ENCODE measurements around the gene RMC1.
A peak's percentile ranks its signal among the peaks of the same experiment; 100 is the strongest.

Gene RMC1

GRCh38 chr18:23578067-23578701, 74.9 kb downstream of the RMC1 start:
- Histone ChIP-seq H3K79me2 (ENCODE audit: low read length) (peaks cover 10% of the 10 kb centered on the region; the same call in 1 of the 2 replicates), H3K27me3 (ENCODE audit: low read depth, low read length) (no peaks in the 10 kb centered on the region), H3K9ac (ENCODE audit: low read length) (no peak overlapping the region), H4K20me1 (ENCODE audit: insufficient read depth, low read length) (peaks cover 26% of the 10 kb centered on the region), H3K36me3 (replicated peaks; ENCODE audit: low read depth, low read length) (peaks cover 12% of the 10 kb centered on the region), H3K9me3 (ENCODE audit: insufficient read depth, low read length) (no peaks in the 10 kb centered on the region), H3K4me1 (ENCODE audit: low read length) (peaks cover 24% of the 10 kb centered on the region), H3K27ac (ENCODE audit: low read length) (no peak overlapping the region), H3K4me2 (ENCODE audit: low read length) (peak overlapping the region; percentile 52), H2AFZ (ENCODE audit: low read depth, low read length) (no peak overlapping the region), H3K4me3 (ENCODE audit: low read length) (no peak overlapping the region)
- no peak for TF ChIP-seq EZH2phosphoT487 (IDR thresholded peaks at IDR 0.05; ENCODE audit: low read depth)
- no peak for TF ChIP-seq CTCF (IDR thresholded peaks at IDR 0.05; ENCODE audit: low read depth, low read length)

GRCh38 chr18:23578891-23579653, 75.8 kb downstream of the RMC1 start:
- no peak overlapping the region for H3K27ac ChIP-seq (ENCODE audit: low read length)
- H3K36me3 ChIP-seq (replicated peaks; ENCODE audit: low read depth, low read length): peaks cover 10% of the 10 kb centered on the region
- H4K20me1 ChIP-seq (ENCODE audit: insufficient read depth, low read length): peaks cover 26% of the 10 kb centered on the region
- no peak overlapping the region for H3K9ac ChIP-seq (ENCODE audit: low read length)
- TF ChIP-seq CTCF (IDR thresholded peaks at IDR 0.05; ENCODE audit: low read depth, low read length) (no peak), EZH2phosphoT487 (IDR thresholded peaks at IDR 0.05; ENCODE audit: low read depth) (no peak)
- peaks cover 15% of the 10 kb centered on the region; the same call in 1 of the 2 replicates for H3K79me2 ChIP-seq (ENCODE audit: low read length)
- H3K27me3 ChIP-seq (ENCODE audit: low read depth, low read length): no peaks in the 10 kb centered on the region
- H3K9me3 ChIP-seq (ENCODE audit: insufficient read depth, low read length): no peaks in the 10 kb centered on the region
- H3K4me2 ChIP-seq (ENCODE audit: low read length): peak overlapping the region; percentile 52
- peaks cover 24% of the 10 kb centered on the region for H3K4me1 ChIP-seq (ENCODE audit: low read length)
- no peak overlapping the region for H2AFZ ChIP-seq (ENCODE audit: low read depth, low read length)
- H3K4me3 ChIP-seq (ENCODE audit: low read length): peak overlapping the region; percentile 22

- H3K79me2 ChIP-seq (ENCODE audit: low read length): peaks cover 24% of the 10 kb centered on the region
- H3K27ac ChIP-seq (ENCODE audit: low read length): no peak overlapping the region
- H4K20me1 ChIP-seq (ENCODE audit: insufficient read depth, low read length): peaks cover 26% of the 10 kb centered on the region
Observed at GRCh38 chr18:23580677-23581367, 77.5 kb downstream of the RMC1 start.

More at GRCh38 chr18:23580677-23581367, 77.5 kb downstream of the RMC1 start:
- Histone ChIP-seq H3K9ac (ENCODE audit: low read length) (no peak overlapping the region), H3K9me3 (ENCODE audit: insufficient read depth, low read length) (no peaks in the 10 kb centered on the region), H3K36me3 (replicated peaks; ENCODE audit: low read depth, low read length) (peaks cover 10% of the 10 kb centered on the region), H3K4me2 (ENCODE audit: low read length) (no peak overlapping the region), H3K4me3 (ENCODE audit: low read length) (no peak overlapping the region), H3K4me1 (ENCODE audit: low read length) (peaks cover 30% of the 10 kb centered on the region), H3K27me3 (ENCODE audit: low read depth, low read length) (no peaks in the 10 kb centered on the region), H2AFZ (ENCODE audit: low read depth, low read length) (no peak overlapping the region)
- TF ChIP-seq EZH2phosphoT487 (IDR thresholded peaks at IDR 0.05; ENCODE audit: low read depth) (no peak), CTCF (IDR thresholded peaks at IDR 0.05; ENCODE audit: low read depth, low read length) (no peak)
